Stimulated activated effector memory CD8-positive, alpha-beta T cell treated with anti-CD3 and anti-CD28 coated beads, Interleukin-12 subunit alpha, Interleukin-12 subunit beta, amount 100 ng/mL, for 72 hours (primary cell): Measurements from ENCODE around the gene MAP4K2.

Experiments
- ATAC-seq: fragments of 150-1000 bp; cut with Tn5 transposase; 2 replicates; pipeline ENCODE4 v1.10.0; 2021
- DNase-seq, 2 donors: peaks; one replicate each; pipeline ENCODE4 v3.0.0; 2021 to 2022; ENCODE audit warnings: low spot score in 2 of 2
- H3K27ac Mint-ChIP-seq: one replicate; pipeline ENCODE4 v1.8.0; 2022; ENCODE audit warnings: mild to moderate bottlenecking, mixed read lengths
- H3K36me3 Mint-ChIP-seq: one replicate; pipeline ENCODE4 v1.8.0; 2022; ENCODE audit warnings: mild to moderate bottlenecking, mixed read lengths
- H3K4me1 Mint-ChIP-seq: one replicate; pipeline ENCODE4 v1.8.0; 2022; ENCODE audit warnings: mixed read lengths
- H3K4me3 Mint-ChIP-seq: one replicate; pipeline ENCODE4 v1.8.0; 2022; ENCODE audit warnings: mild to moderate bottlenecking, mixed read lengths
- H3K9me3 Mint-ChIP-seq: one replicate; pipeline ENCODE4 v1.8.0; 2022; ENCODE audit warnings: mixed read lengths

MAP4K2 gene

GRCh38 chr11:64792482-64792881 lies 10.5 kb downstream of the MAP4K2 start:
- peak overlapping the region; percentile 17 for H3K27ac Mint-ChIP-seq
- peaks cover 25% of the 10 kb centered on the region for H3K4me1 Mint-ChIP-seq
- DNase-seq: no peak
- H3K9me3 Mint-ChIP-seq: no peaks in the 10 kb centered on the region
- no peak for ATAC-seq
- H3K36me3 Mint-ChIP-seq: peaks cover 53% of the 10 kb centered on the region
- H3K4me3 Mint-ChIP-seq: no peak overlapping the region

- Mint-ChIP-seq H3K4me1 (peaks cover 25% of the 10 kb centered on the region), H3K9me3 (no peaks in the 10 kb centered on the region), H3K36me3 (peaks cover 46% of the 10 kb centered on the region), H3K27ac (no peak overlapping the region), H3K4me3 (no peak overlapping the region)
- no peak for ATAC-seq
- DNase-seq: no peak
Measured at GRCh38 chr11:64791781-64792291, 11.2 kb downstream of the MAP4K2 start.

GRCh38 chr11:64790205-64791095 lies 12.6 kb downstream of the MAP4K2 start:
- no peak overlapping the region for H3K4me3 Mint-ChIP-seq
- no peaks in the 10 kb centered on the region for H3K9me3 Mint-ChIP-seq
- peaks cover 33% of the 10 kb centered on the region for H3K36me3 Mint-ChIP-seq
- ATAC-seq: no peak
- DNase-seq: no peak
- peak overlapping the region; percentile 60 for H3K27ac Mint-ChIP-seq
- H3K4me1 Mint-ChIP-seq: peaks cover 17% of the 10 kb centered on the region

- no peaks in the 10 kb centered on the region for H3K9me3 Mint-ChIP-seq
- H3K4me1 Mint-ChIP-seq: peaks cover 12% of the 10 kb centered on the region
- H3K36me3 Mint-ChIP-seq: peaks cover 27% of the 10 kb centered on the region
- no peak overlapping the region for H3K27ac Mint-ChIP-seq
- no peak for ATAC-seq
- no peak for DNase-seq
- no peak overlapping the region for H3K4me3 Mint-ChIP-seq
Measured at GRCh38 chr11:64789331-64790204, 13.4 kb downstream of the MAP4K2 start.

- H3K36me3 Mint-ChIP-seq: peaks cover 17% of the 10 kb centered on the region
- H3K27ac Mint-ChIP-seq: no peak overlapping the region
- no peak overlapping the region for H3K4me3 Mint-ChIP-seq
- peaks cover 2% of the 10 kb centered on the region for H3K4me1 Mint-ChIP-seq
- ATAC-seq (no peak), DNase-seq (no peak)
- H3K9me3 Mint-ChIP-seq: no peaks in the 10 kb centered on the region
Measured at GRCh38 chr11:64788321-64789215, 14.4 kb downstream of the MAP4K2 start.

- Mint-ChIP-seq H3K36me3 (peaks cover 17% of the 10 kb centered on the region), H3K9me3 (no peaks in the 10 kb centered on the region), H3K4me1 (no peaks in the 10 kb centered on the region), H3K27ac (no peak overlapping the region), H3K4me3 (no peak overlapping the region)
- peak in 1 of 2 donors; percentile 72 for DNase-seq
- peak; percentile 70 for ATAC-seq
Measured at GRCh38 chr11:64787526-64788320, 15.3 kb downstream of the MAP4K2 start.

GRCh38 chr11:64786308-64786707 lies 16.7 kb downstream of the MAP4K2 start:
- H3K27ac Mint-ChIP-seq: no peak overlapping the region
- no peaks in the 10 kb centered on the region for H3K4me1 Mint-ChIP-seq
- no peaks in the 10 kb centered on the region for H3K9me3 Mint-ChIP-seq
- H3K4me3 Mint-ChIP-seq: no peak overlapping the region
- DNase-seq: no peak
- peaks cover 20% of the 10 kb centered on the region for H3K36me3 Mint-ChIP-seq
- no peak for ATAC-seq

- no peaks in the 10 kb centered on the region for H3K4me1 Mint-ChIP-seq
- no peaks in the 10 kb centered on the region for H3K9me3 Mint-ChIP-seq
- no peak overlapping the region for H3K4me3 Mint-ChIP-seq
- H3K36me3 Mint-ChIP-seq: peaks cover 18% of the 10 kb centered on the region
- H3K27ac Mint-ChIP-seq: no peak overlapping the region
- no peak for ATAC-seq
- no peak for DNase-seq
Measured at GRCh38 chr11:64784813-64785581, 18.0 kb downstream of the MAP4K2 start.

GRCh38 chr11:64778473-64779298 lies 24.3 kb downstream of the MAP4K2 start, which contains the start of gene SF1:
Gene SF1 (minus strand): TSS chr11:64778542. CDS start chr11:64778392, 150 bp downstream.
- Mint-ChIP-seq H3K36me3 (peaks cover 65% of the 10 kb centered on the region), H3K9me3 (no peaks in the 10 kb centered on the region), H3K4me3 (peak within 1 kb of the TSS; percentile 88), H3K27ac (peak within 1 kb of the TSS; percentile 100), H3K4me1 (peaks cover 39% of the 10 kb centered on the region)
- ATAC-seq (peak; percentile 93), DNase-seq (peak; percentile 94 to 99)

GRCh38 chr11:64778223-64778472 lies 24.9 kb downstream of the MAP4K2 start:
- Mint-ChIP-seq H3K9me3 (no peaks in the 10 kb centered on the region), H3K36me3 (peaks cover 70% of the 10 kb centered on the region), H3K27ac (peak overlapping the region; percentile 100), H3K4me1 (peaks cover 44% of the 10 kb centered on the region), H3K4me3 (peak overlapping the region; percentile 88)
- DNase-seq (no peak), ATAC-seq (peak; percentile 3)

- H3K36me3 Mint-ChIP-seq: peaks cover 76% of the 10 kb centered on the region
- peak; percentile 76 to 88 for DNase-seq
Measured at GRCh38 chr11:64777449-64778222, 25.4 kb downstream of the MAP4K2 start.

GRCh38 chr11:64776875-64777274 lies 26.1 kb downstream of the MAP4K2 start:
- peak overlapping the region; percentile 92 for H3K27ac Mint-ChIP-seq
- no peak for DNase-seq
- ATAC-seq: no peak
- peak overlapping the region; percentile 88 for H3K4me3 Mint-ChIP-seq
- H3K4me1 Mint-ChIP-seq: peaks cover 46% of the 10 kb centered on the region
- H3K36me3 Mint-ChIP-seq: peaks cover 83% of the 10 kb centered on the region
- no peaks in the 10 kb centered on the region for H3K9me3 Mint-ChIP-seq

More at GRCh38 chr11:64777449-64778222, 25.4 kb downstream of the MAP4K2 start:
- Mint-ChIP-seq H3K4me3 (peak overlapping the region; percentile 88), H3K9me3 (no peaks in the 10 kb centered on the region), H3K27ac (peak overlapping the region; percentile 92), H3K4me1 (peaks cover 46% of the 10 kb centered on the region)
- ATAC-seq: peak; percentile 19
